ENCODE results near the gene NTNG1.
A peak's percentile ranks its signal among the peaks of the same experiment; 100 is the strongest.

The NTNG1 gene

DNA sequence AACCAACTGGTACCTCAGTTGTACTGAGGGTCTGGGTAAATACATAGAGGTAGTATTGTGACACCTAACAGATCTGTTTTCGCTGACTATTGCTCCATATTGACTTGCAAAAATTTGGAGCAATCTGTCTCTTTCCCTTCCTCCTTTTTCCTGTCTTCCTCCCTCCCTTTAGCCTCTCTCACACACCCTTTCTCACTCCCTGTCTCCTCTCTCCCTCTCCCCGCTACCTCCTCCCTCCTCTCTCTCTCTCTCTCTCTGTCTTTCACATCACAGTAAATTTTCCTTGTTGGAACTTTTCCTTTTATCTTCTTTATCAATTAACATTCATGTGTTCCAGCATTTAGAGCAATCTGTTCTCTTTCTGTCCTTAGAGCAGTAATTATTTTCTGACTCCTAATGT, 278.2 kb downstream of the NTNG1 start:
- DNase-seq: no peak

DNA sequence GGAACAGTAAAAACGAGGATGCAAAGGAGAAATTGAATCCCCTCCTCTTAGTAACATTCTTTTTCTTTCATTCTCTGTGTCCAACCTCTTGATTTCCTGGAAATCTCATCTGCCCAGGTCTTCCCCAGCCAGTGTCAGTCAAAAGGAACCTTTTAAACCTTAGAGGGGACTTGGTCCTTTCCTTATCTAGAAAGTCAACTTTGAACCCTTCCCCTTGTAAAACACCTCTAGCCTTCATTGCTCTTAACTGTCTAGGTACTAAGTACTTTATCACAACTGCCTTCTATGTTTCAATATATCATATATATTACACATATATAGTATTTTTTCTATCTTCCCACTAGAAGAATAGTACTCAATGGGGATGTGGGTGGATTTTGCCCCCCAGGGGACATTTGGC, 282.1 kb downstream of the NTNG1 start:
- DNase-seq: no peak

DNA sequence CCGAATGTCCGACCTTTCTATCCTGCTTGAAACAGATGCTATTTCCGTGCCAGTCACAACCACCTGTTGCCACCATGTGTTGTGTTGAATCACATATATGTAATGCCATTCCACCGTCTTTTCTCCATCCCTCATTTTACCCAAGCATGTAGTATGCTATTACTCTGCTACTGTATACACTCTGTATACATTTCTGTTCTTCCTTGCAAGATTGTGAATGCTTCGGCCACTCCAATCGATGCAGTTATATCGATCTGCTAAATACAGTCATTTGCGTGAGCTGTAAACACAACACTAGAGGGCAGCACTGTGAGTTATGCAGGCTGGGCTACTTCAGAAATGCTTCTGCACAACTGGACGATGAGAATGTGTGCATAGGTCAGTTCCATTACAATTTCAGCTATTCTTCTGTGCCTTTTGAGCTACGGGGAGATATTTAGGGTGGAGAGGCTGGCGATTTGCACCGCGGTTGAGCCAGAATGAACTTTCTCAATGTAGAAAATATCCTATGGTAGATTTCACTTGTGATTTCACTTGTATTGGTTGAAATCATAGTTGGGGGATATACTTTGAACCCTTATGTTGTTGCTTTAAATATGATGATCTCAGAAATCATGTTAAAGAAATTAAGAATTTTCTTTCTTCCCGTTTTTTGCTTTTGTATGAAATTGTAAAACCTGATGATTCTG, 289.8 kb downstream of the NTNG1 start:
- DNase-seq: peak; percentile 27 to 35

DNA sequence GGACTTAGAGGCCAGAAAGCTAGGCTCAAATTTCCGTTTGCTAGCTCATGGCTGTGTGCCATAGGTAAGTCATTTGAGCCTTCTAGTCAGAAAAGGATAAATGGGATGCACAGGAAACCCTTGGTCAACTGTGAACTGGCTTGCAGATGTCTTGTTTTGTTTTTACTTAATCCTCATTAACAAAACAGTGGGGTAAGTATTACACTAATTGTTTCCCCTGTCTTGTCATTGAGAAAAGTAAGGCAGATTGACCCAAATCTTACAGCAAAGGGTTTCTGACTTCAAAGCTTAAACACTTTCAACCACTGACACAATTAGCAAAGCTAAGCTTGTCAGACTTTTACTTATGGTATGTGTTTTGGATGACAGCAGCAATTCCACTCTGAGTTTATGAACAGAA, 291.3 kb downstream of the NTNG1 start:
- no peak for DNase-seq

DNA sequence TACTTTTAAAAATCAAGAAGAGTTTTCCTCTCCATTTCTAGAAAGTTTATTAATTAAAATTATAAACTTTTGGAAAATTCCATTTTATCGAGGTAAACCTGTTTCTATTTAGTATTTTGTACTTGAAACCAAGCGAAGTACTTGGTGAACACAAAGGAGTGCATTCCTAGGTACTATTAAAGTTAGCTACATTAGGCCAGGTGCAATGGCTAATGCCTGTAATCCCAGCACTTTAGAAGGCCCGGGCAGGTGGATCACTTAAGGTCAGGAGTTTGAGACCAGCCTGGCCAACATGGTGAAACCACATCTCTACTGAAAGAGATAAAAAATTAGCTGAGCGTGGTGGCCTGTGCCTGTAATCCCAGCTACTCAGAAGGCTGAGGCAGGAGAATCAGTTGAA, 292.2 kb downstream of the NTNG1 start:
- DNase-seq: no peak

DNA sequence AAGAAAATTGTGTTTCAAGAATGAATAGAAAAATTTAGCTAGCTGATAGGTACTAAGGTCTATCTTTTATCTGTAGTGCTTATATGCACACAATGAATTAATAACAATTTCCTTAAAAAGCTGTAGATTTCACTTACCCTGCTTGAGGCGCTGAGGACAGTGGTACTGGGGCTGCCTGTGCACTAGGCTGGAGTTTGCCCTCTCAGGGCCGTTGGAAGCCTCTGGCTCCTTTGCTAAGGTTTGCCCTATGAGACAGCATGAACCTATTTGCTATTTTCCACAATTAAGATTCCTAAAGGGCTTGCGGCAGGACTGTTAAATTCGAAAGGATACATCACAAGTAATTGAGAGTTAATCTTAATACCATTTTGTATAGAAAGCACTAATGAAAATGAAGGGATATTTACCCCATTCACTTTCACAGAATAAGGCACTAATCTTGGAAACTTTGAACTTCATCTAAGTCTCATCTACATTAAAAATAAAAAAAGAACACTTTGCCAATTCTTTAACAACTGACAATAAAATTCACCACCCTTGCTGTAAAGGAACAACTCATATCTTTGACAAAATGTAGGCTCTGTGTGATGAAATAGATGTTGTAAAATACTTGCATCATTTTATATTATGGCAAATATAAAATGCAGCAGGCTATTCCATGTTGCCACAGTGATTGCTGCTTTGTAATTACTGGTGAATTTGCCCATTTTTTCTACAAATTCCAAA, 293.0 kb downstream of the NTNG1 start:
- no peak for DNase-seq

DNA sequence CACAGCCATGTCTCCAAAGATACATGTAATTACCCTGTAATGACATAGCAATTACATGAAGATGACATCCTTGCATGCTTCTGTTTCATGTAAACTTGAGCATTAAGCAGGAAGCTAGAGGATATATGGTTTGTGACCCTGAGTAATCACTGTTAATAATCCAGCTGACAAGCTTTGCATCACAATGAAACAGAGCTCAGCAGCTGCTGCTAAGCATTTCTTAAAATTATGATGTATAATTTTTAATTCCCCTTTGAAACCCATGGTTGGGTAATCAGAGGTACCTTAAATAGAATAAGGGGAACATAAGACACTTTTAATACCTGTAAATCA, 293.5 kb downstream of the NTNG1 start:
- DNase-seq: no peak

DNA sequence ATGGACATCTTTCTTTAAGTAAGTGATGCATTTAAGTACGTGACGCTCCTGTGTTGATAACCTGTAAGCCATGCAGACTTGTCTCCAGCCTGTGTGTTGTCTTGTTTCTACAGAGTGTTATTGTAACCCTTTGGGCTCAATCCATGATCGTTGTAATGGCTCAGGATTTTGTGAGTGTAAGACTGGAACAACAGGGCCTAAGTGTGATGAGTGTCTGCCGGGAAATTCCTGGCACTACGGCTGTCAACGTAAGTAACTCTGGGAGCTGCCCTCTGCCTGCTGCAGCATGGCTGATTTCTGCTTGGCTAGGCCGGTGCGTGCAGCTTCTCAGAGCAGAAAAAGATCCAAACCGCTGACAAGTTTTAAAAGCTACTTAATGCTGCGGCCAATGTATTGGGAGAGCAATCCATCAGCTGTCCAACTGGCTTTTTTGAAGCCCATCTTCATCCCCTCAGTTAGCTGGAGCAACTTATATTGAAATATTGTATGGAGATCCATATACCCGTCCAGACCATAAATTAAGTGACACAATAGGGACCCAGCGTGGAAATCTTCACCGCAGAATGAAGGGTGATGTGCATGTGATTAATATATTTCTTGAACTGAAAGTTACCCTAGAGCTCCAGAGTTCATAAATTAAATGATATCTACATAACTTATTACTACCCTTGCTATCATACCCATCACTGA, 295.9 kb downstream of the NTNG1 start:
- no peak for DNase-seq

DNA sequence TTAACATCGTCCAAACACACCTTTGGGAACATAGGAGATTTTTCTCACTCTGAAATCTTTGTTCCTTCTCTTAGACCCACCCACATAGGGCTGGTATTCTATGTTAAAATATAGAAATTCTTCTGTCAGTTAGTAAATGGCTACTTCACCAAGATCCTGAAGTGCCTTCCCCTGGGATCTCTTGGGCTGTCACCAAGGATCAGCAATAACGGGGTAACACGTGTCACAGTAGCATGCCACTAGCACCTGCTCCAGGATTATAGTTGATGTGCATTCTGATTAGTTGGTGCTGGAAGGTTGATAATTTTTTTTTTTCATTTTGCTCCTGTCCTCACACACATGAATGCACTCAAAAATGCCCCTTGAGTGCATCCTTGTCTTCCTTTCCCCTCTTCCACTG, 298.7 kb downstream of the NTNG1 start:
- no peak for DNase-seq

DNA sequence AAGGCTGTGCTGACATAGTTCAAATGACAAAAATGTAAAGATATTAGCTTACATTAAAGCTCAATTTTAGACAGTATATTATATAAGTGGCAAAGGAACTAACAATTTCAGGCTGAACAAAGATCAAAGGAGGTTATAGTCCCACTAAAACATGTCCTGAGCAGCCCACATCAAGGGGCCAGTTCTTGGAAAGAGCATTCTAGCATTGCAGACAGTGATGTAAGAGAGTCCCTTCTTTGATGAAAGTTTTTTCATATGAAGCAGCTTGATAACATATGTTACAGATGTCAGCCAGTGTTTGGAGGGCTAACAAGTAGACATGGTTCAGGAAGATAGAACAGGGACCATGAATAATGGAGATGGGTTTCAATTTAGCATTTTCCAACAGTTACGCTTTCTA, 301.7 kb downstream of the NTNG1 start:
- DNase-seq: no peak

DNA sequence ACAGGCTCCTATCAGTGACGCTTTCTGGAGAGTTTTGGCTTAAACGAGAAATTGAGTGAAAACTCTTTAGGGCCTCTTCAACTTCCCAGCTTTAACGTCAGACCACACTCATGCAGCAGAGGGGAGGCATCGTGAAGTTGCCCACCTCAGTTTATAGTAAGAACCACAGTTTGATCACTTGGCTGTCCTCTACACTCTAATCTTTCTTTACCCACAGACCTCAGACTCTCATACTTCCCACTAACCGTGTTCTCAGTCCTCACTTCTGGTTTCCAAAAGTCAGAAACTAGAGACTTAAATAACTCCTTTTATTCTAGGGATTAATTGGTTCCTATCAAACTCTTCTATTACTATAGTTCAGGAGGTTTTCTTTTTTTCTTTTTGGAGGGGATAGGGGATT, 302.2 kb downstream of the NTNG1 start:
- DNase-seq: no peak

DNA sequence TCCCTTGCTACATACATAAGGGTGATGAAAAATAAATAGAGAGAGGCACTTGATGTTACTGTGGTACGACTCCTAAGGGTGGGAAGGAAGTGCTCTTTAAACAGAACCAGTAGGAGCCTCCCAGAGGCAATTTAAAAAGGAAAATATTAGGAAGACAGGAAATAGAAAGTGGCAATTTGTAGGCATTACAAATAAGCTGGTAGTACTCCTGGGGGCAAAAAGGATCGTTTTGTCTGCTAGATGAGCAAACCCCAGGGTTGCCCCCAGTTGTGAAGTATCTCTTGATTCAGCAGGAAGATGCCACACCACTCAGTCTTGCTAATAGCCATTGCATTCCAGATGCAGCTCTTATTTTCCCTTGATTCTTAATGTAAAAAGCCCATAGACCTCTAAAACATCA, 303.0 kb downstream of the NTNG1 start:
- no peak for DNase-seq

DNA sequence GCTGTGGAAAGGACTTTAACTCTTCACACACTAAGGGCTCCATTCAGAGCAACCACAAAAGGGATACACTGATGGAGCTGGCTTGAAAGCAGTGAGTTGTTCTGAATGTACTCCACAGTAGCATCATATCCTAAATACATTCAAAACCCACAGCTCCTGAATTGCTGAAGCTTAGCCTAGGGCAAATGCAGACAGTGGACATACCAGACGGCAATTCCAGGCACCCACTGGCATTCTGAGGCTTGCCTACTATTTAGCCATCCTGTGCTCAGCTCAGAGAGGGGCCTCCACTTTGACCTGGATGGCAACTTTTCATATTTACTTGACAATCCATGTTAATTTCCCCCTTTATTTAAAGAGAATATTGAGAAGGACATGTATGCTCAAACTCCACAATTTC, 303.5 kb downstream of the NTNG1 start:
- no peak for DNase-seq

DNA sequence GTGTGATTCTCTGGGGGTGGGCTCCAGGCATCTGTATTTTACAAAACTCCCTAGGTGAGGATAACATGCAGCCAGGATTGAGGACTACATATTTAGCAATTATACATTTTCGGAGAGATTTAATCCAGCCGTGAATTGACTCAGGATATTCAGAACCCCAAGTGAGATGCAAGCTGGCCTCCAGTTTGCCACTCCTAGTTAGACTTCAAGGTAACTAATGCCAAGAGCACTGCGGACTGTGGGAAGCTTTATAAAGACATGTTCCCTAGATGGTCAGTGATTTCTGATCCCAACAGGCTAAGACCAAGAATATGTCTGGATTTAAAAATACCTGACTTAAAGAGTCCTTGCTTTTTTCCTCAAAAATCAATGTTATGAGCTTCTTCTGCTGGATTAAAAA, 308.5 kb downstream of the NTNG1 start:
- DNase-seq: no peak

DNA sequence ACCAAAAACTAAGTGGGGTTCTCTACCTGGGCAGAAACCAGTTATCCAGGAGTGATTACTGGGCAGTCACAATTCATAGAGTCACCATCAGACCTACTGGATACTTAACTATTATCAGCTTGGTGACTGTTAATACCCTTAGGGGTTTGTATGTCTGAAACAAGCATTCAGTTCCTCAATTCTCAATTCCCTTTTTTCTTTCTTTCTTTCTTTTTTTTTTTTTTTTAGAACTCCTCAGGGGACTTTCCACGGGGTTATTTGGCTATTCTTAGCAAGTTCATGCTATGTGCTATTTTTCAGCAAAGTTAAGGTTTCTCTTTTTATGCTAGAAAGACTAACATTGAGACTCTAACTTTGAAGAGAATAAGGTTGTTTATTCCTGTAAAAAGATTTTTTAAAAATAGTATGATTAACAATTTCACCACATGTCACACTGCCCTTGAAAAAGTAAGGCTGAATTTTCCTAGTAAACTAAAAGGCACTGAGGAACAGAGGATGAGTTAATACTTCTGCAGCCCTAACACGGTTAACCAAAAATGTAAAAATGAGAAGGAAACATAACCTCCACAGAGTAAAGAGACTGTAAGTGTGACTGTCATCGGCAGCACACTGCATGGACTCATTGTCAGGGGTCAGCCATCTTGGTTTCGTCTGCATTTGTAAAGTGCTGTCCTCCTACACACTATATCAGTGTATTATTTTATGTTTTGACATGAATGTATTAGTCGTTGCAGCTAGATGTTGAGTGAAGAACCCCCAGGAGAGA, 310.2 kb downstream of the NTNG1 start:
- DNase-seq: no peak

DNA sequence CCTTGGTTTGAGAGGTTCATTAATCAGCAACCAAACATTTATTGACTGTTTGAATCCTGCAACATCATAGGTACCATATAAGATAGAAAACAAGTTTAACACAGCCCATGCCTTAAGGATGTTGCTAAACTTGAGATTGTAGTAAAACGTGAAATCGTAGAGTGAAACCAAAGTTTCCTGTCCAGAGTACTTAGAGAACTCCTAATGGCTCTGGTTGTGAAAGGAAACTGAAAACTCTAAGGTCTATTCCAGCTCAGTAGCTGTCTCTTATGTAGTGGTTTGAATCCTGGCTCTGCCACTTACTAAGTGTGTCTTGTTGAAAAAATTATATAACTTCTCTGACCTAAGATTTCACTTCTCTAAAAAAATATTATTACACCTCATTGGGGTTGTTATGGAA, 310.9 kb downstream of the NTNG1 start:
- DNase-seq: no peak

DNA sequence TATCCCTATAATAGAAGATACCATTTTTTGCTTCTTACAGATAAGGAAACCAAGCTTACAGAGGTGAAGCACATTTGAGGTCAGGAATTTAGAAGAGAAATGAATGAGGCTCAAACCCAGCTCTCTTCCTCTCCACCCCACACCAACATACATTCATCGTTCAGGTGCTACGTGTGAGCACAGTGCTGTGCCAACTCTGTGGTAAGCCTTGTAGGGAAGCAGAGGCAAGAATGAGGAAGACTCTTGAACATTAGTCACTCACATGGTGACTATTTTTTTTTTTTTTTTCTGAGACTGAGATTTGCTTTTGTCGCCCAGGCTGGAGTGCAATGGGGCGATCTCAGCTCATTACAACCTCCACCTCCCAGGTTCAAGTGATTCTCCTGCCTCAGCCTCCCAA, 314.0 kb downstream of the NTNG1 start:
- no peak for DNase-seq

DNA sequence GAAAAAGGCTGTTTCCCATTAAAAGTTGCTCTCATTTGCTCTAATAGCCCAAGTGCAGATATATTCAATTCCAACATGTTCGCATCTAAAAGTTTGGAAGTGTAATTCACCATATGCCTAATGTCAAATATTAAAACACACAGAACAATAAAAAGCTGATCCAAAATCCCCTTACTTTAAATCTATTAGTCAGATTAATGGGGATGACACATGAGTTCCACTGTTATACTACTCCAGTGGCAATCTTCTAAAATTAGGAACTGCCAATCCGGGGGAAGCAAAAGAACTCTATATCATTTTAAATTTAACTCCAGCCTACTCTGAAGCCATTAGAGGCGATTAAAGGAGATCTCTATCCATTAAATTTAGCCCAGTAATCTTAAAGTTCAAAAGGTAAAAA, 317.1 kb downstream of the NTNG1 start:
- DNase-seq: no peak

DNA sequence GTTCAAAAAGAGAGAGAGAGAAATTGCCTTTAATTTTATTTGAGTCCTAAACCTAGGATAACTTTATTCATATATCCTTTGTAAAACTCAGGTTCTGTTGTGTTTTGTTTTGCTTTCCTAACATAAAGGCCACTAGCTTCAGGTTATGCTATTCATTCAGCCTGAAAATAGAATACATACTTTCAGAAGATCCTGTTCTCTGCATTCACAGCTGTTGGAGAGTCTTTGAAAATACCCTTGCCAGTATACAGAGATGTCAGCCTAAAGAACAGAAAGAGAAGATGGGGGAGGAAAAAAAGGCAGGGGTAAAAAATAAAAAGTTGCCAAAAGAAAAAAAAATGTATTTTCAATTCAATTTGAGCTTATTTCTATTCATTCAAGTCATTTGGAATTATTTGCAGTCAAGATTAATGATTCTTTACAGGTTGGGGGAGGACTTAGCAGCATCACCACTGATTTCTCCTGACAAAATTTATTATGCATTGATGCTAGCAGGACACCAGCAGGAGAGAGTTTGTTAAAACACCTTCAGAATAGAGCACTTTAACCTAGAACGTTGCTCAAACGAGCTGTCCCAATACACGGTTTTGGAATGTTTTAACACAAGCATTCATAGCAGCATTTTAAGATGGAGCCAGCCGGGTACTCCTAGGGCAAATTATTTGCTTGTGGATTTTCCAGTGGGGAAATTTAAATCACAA, 318.5 kb downstream of the NTNG1 start:
- no peak for DNase-seq

DNA sequence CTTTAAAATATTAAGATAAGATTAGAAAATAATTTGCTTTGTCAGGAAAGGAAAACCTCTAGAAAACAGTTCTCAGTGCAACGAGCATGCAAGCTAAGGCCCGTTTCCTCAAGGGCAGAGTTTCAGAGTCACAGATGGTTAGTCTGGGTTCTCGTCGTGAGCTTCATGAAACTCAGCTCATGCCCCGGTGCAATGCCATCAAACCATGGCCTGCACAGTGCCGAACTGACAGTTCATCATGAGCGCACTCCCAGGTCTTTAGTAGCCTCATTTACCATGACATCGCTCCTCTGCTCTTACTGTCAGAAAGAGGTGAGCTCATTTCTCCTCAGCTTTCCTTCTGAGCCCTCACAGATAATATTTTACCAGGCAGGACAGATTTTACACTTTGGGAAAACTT, 319.2 kb downstream of the NTNG1 start:
- no peak for DNase-seq

DNA sequence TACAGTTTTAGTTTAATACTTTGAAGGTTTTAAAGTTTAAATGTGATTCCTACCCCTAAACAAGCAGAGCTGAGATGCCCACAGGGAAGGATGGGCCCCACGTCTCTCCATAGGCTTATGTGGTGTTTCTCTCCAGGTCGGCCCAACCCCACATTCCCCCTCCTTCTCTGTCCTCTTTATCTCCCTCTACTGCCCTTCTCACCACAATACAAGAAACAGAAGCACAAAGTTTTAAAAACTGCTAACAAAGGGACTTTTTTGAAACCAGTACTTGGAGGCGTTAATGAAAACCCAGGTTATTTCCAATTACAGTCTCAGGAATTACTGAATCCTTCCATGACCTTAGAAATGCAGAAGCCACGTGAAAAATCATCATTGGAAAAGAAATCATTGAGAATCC, 324.0 kb downstream of the NTNG1 start:
- DNase-seq: no peak

DNA sequence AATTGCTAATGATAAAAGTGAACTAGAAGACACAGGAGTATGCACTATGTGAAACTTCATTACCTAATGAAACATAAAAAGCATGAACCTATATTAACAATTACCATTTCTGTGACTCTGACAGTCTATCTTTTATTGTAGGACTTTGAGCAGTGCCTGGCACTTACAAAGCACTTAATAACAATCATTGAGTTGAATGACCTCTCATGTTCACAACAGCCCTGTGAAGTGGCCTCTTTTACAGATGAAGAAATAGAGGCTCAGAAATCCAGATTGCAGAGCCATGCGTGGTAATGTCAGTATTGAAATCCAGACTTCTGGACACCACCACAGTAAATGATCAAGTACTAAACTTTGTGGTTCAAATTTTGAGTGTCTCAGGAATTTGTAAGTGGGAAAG, 326.4 kb downstream of the NTNG1 start:
- no peak for DNase-seq

DNA sequence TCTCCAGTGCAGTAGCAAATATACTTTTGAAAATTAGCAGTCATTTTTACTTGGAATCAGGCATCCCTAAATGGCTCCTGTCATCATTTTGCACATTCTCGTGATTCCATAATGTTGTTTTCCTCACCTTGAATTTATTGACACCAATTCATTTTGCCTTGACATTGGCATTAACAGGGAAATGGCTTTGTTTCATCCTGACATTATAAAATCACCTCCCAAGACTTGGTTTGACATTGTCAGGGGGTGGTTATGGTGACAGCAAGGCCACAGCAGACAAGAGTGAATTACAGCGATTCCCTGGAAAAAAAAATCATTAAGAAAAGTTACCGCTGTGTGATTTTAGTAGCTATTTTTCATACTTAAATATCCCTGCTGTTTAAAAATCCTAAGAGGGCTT, 327.0 kb downstream of the NTNG1 start:
- DNase-seq: no peak
